NT2/D1 (cell line): ENCODE data around the gene MED12L.

ENCODE experiments used
- SUZ12 ChIP-seq: IDR thresholded peaks from 2 replicates; pipeline ENCODE4 v1.6.1; 2011; ENCODE audit not compliant: insufficient read length, insufficient read depth; ENCODE audit errors: extremely low read depth
- YY1 ChIP-seq: IDR thresholded peaks from 2 replicates; pipeline ENCODE4 v1.6.1; 2011; ENCODE audit not compliant: insufficient read length, insufficient read depth
- ZNF274 ChIP-seq: IDR thresholded peaks from 2 replicates; pipeline ENCODE4 v1.6.1; 2011; ENCODE audit warnings: mild to moderate bottlenecking, low read depth, low read length

DNA sequence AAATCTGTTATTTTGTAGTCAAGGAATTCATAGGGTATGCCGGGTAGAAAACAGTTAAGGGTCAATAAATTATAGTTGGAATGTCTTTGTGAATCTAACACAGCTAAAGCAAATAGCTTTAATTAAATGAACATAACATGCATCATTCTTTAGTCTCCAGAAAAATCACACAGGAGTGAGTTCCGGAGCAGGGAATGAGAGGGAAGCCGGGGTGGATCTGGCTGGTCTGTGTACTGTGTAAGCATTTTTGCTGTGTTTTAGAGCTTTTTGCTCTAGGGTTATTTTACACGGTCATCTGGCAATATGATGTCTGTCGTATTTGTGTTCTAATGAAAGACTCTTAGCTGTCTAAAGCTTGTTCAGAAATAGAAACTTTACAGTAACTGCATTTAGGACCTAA lies 57.5 kb downstream of the MED12L start:
- TF ChIP-seq ZNF274 = no peak
- TF ChIP-seq SUZ12 = no peak
- no peak for TF ChIP-seq YY1
